Lower leg skin (tissue), 4 donors: ENCODE data around the gene RAP1GAP2. TPM values are rescaled to one million over a fixed set of nuclear protein-coding genes. Genes with fewer than 3 reads are reported as not detected.

Experiments
- DNase-seq, 2 donors: peaks; one replicate each; pipeline ENCODE4 v3.0.0-alpha.2; 2019; ENCODE audit warnings: low spot score in 2 of 2
- H3K4me3 ChIP-seq: fragments of 200-600 bp; sonication (generic); 2 replicates; pipeline ENCODE4 v1.5.1; 2017; ENCODE audit warnings: mild to moderate bottlenecking, low read depth; ENCODE audit not compliant: poor library complexity, severe bottlenecking
- CTCF ChIP-seq, 3 donors: fragments of 450-650 bp; IDR thresholded peaks; one replicate each; pipeline ENCODE4 v1.5.1; 2016; ENCODE audit warnings: antibody characterized with exemption in 3 of 3, mild to moderate bottlenecking in 3 of 3, moderate library complexity in 2 of 3
- POLR2A ChIP-seq, 2 donors: fragments of 450-650 bp; IDR thresholded peaks; one replicate each; pipeline ENCODE4 v1.6.1; 2016 to 2017; ENCODE audit warnings: antibody characterized with exemption in 2 of 2, mild to moderate bottlenecking in 1 of 2, moderate library complexity in 1 of 2
- WGBS, 2 donors: methylation state at CpG; one replicate each; pipeline ENCODE4 v1.1.5; 2018; 5-methylcytosine and 5-hydroxymethylcytosine counted together
- intact Hi-C: fragments of 100-400 bp; cut with DNase I; formaldehyde crosslinking; loops from one replicate; pipeline ENCODE4 v1.15.0; 2023; ENCODE audit warnings: low total_unique reads
- total RNA-seq, 4 donors: library from RNA; depleted of rRNA; stranded (reverse); fragments of >200 nt; gene quantifications; one replicate each; pipeline ENCODE4 v1.1.0, GENCODE V29; 2016

The RAP1GAP2 gene
- total RNA-seq, 4 donors from 2014 or later: 9.2 to 15.3 (median 12.8) TPM

GRCh38 chr17:2894782-2895181, 98.5 kb downstream of the RAP1GAP2 start:
- no peak for TF ChIP-seq CTCF (IDR thresholded peaks at IDR 0.05)
- TF ChIP-seq POLR2A (IDR thresholded peaks at IDR 0.05): no peak
- no peak for DNase-seq
- WGBS, 2 donors: 76 to 82% methylated on average over 17 of the region's 17 CpGs
- intact Hi-C loops: no loop called here
- H3K4me3 ChIP-seq: no peak overlapping the region

GRCh38 chr17:2897605-2898004, 101.4 kb downstream of the RAP1GAP2 start:
- intact Hi-C loops: no loop called here
- TF ChIP-seq CTCF (IDR thresholded peaks at IDR 0.05): no peak
- 75 to 81% methylated on average over 10 to 11 of the region's 11 CpGs for WGBS, 2 donors
- DNase-seq: no peak
- H3K4me3 ChIP-seq: no peak overlapping the region

- intact Hi-C loops: no loop called here
- no peak overlapping the region for H3K4me3 ChIP-seq
- WGBS, 2 donors: 67 to 75% methylated on average over 15 of the region's 15 CpGs
- no peak for DNase-seq
- no peak for TF ChIP-seq POLR2A (IDR thresholded peaks at IDR 0.05)
- TF ChIP-seq CTCF (IDR thresholded peaks at IDR 0.05): no peak
Observed at GRCh38 chr17:2898255-2898926, 102.2 kb downstream of the RAP1GAP2 start.

- WGBS, 2 donors: 63 to 69% methylated on average over 9 of the region's 9 CpGs
- H3K4me3 ChIP-seq: no peak overlapping the region
- DNase-seq: no peak
- TF ChIP-seq CTCF (IDR thresholded peaks at IDR 0.05): no peak
- intact Hi-C loops: no loop called here
Observed at GRCh38 chr17:2899906-2900305, 103.7 kb downstream of the RAP1GAP2 start.

GRCh38 chr17:2900842-2901241, 104.6 kb downstream of the RAP1GAP2 start:
- DNase-seq: no peak
- intact Hi-C loops: no loop called here
- no peak overlapping the region for H3K4me3 ChIP-seq
- no peak for TF ChIP-seq CTCF (IDR thresholded peaks at IDR 0.05)
- TF ChIP-seq POLR2A (IDR thresholded peaks at IDR 0.05): no peak
- WGBS, 2 donors: 91 to 94% methylated on average over 9 of the region's 9 CpGs

- intact Hi-C loops: no loop called here
- WGBS, 2 donors: 88 to 94% methylated on average over 4 of the region's 4 CpGs
- DNase-seq: no peak
- TF ChIP-seq CTCF (IDR thresholded peaks at IDR 0.05): no peak
- TF ChIP-seq POLR2A (IDR thresholded peaks at IDR 0.05): no peak
- H3K4me3 ChIP-seq: no peak overlapping the region
Observed at GRCh38 chr17:2901582-2901981, 105.3 kb downstream of the RAP1GAP2 start.
